Activated CD4-positive, alpha-beta T cell treated with anti-CD3 and anti-CD28 coated beads, Interleukin-2, amount 50 U/mL, for 24 hours (primary cell): ENCODE results near the gene C9orf152.
"Not testable (repeated sequence)": the region's sequence is repeated elsewhere in the genome, so short reads cannot be mapped to it uniquely, and the experiment has no call there.

Experiments
- DNase-seq, 2 donors: peaks; one replicate each; pipeline ENCODE4 v3.0.0-alpha.2; 2020; ENCODE audit warnings: low read depth in 1 of 2, low spot score in 1 of 2

C9orf152 gene

GRCh38 chr9:110214586-110215355 lies 6.8 kb upstream of the C9orf152 start:
- no peak for DNase-seq

GRCh38 chr9:110214090-110214489 lies 6.1 kb upstream of the C9orf152 start:
- DNase-seq = no peak

DNA sequence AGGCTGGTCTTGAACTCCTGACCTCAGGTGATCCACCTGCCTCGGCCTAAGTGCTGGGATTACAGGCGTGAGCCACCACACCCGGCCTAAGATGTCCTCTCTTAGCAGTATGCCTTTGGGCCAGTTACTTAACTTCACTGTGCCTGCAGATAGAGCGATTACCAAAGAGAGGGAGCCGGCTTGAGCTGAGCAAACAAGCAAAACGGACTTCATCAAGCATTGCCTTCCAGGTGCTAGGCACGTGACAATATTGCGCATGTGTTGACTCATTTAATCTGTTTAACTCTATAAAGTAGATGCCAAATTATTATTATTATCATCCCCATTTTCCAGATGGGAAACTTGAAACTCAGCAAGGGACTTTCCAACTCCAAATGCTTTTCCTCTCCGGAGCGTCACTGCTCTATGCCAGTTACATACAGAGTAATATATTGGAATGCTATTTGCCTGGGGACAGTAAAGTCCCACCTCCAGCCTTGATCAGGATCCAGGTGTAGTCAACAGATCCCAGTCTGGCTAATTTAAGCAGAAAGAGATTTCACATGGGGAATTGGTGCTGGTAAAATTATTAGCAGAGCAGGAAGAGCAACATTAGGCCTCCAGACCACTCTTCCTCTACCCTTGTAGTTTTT lies 5.6 kb upstream of the C9orf152 start:
- DNase-seq = no peak

DNA sequence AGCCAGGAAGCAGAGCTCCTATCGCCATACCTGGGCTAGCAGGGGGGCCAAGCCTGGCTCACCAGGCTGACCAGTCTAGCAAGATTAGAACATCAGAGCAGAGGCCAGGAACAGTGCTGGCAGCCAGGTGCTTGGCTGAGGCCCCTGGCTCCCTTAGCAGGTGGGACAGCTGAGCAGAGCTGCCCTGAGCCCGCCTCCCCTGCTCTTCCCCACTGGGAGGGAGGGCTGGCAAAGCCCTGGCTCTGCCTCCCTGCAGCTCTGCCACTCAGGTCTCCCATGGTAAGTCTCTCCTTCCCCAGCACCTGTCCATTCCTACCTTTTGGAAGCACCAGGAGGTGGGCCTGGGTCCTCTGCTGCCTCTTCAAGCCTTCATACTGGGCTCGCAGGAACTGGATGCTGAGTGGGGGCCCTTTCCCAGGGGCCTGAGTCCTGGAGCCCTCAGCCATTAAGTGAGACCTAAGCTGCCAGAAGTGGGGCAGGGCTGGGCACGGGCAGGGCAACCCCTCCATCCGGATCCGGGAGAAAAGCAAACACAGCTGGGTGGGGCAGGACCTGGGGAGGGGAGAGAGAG lies 803 bp downstream of the C9orf152 start:
- DNase-seq = no peak

DNA sequence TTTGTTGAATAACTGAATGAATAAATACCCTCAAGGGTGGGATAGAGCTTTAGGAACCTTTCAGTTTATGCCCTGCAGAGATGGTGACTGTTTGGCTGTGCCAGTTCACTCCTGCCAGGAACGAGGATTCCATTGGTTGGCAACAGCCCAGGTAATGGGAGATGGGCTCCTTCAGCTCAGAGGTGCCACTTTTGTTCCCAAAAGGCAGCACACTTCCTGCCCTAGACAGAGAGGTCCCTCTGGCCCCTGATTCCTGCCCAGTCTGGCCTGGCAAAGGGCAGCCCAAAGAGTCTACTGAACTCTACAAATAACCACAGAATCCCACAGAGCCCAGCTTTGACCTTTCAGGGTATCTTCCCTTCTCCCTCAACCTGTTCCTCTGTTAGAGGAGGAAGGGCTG lies 1.6 kb downstream of the C9orf152 start:
- DNase-seq = no peak

DNA sequence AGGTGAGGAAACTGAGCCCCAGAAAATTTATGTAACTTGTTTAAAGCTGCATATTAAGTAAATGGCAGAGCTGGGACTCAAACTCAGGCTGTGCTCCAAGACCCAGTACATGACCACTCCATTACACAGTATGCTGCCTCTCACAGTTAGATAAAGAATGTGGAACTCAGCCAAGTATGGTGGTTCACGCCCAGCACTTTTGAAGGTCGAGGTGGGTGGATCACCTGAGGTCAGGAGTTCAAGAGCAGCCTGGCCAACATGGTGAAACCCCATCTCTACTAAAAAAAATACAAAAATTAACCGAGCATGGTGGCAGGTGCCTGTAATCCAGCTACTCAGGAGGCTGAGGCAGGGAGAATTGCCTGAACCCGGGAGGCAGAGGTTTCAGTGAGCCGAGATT lies 2.3 kb downstream of the C9orf152 start:
- DNase-seq = not testable (repeated sequence)

- no peak for DNase-seq
Measured at GRCh38 chr9:110202232-110202631, 5.7 kb downstream of the C9orf152 start.

GRCh38 chr9:110199643-110200042 lies 8.3 kb downstream of the C9orf152 start:
- no peak for DNase-seq

- no peak for DNase-seq
Measured at GRCh38 chr9:110198357-110198756, 9.6 kb downstream of the C9orf152 start.

- DNase-seq = no peak
Measured at GRCh38 chr9:110197330-110198187, 10.4 kb downstream of the C9orf152 start.

DNA sequence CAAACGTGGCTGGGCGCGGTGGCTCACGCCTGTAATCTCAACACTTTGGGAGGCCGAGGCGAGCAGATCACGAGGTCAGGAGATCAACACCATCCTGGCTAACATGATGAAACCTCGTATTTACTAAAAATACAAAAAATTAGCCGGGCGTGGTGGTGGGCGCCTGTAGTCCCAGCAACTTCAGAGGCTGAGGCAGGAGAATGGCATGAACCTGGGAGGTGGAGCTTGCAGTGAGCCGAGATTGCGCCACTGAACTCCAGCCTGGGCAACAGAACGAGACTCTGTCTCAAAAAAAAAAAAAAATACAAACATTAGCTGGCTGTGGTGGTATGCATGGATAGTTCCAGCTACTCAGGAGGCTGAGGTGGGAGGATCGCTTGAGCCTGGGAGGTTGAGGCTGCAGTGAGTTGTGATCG lies 11.9 kb downstream of the C9orf152 start:
- DNase-seq = not testable (repeated sequence)

- no peak for DNase-seq
Measured at GRCh38 chr9:110192531-110193261, 15.3 kb downstream of the C9orf152 start.

DNA sequence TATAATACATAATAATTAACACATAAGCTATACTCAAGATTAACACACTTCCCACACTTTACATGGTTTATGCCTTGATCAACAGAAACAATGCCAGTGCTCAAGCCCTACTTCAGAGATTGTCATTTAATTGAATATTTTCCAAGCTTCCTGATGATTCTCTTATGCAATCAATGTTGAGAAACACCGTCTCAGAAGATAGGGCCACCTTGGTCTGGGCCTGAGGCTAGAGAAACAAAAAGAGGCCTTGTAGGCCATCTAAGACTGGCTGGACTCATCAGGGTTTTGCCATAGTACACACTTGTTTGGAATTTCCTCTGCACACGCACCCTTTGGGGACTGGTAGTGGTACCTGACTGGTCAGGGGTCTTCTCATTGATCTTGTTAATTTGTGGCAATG lies 16.3 kb downstream of the C9orf152 start:
- DNase-seq = no peak

- DNase-seq = no peak
Measured at GRCh38 chr9:110189559-110190320, 18.2 kb downstream of the C9orf152 start.

DNA sequence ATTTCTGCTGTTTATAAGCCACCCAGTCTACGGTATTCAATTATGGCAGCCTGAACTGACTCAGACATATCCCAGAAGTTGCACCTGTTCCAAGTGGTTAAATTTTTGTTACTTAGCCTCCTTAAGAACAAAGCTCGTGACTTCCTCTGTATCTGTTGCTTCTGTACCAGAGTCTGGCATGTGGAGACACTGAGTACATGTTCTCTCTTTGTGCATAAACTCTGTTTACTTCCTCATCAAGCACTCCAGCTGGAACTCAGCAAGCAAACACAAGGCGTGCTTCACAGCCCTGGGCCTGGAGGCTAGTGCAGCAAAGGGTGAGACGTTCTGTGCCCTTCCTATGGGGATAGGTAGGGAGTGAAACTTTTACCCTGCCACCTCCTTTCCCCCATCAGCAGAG lies 19.0 kb downstream of the C9orf152 start:
- DNase-seq = no peak

DNA sequence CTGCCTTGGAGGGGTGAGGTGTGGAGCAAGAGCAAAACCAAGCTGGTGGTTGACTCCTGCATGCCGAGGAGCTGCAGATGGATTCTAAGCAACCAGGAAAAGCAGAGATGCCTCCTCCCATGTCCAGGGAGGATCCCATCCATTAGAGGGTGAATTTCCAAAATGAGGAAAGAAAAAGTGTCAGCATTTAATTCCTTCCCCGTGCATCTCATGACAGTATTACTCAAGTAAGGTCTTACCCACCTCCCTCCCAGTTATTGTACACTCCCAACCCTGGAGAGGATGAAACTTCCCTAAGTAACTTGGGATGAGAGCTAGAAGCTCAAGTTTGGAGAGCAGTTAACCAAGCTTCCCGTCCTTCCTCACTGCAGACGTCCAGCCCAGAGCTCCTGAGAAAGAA lies 19.9 kb downstream of the C9orf152 start:
- DNase-seq = no peak

- no peak for DNase-seq
Measured at GRCh38 chr9:110187126-110187525, 20.8 kb downstream of the C9orf152 start.

DNA sequence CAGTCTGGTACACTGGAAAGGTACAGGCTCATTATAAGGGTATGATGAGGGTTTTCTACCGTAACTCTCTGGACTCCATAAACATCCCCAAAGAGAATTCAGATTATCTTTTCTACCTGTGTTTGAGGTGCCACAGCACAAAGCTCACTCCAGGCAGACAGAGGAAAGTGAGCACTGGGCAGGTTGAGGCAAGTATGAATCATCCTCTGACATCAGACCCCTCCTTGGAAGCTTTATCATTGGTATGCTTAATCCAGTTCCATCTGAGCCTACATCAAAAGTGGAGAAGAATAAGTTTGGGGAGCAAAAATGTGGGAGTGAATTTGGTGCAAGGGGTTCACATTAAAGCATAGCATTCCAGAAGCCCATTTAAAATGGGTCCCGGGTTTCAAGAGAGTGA lies 21.7 kb downstream of the C9orf152 start:
- no peak for DNase-seq

- DNase-seq = no peak
Measured at GRCh38 chr9:110185806-110186205, 22.2 kb downstream of the C9orf152 start.
